Natural killer cell treated with Interleukin-12 subunit alpha and Interleukin-12 subunit beta and Interleukin-15 and Interleukin-18, amount 100 ng/mL, for 72 hours (primary cell): ENCODE results near the gene BACH2. TPM values are rescaled to one million over a fixed set of nuclear protein-coding genes. Genes with fewer than 3 reads are reported as not detected.

ENCODE experiments used
- ATAC-seq, 2 donors: fragments of 150-1000 bp; cut with Tn5 transposase in 1 of 2; sonication (Bioruptor Pico), chemical (Tn5 transposase) in 1 of 2; 2 replicates each; pipeline ENCODE4 v1.10.0; 2021
- DNase-seq: peaks from one replicate; pipeline ENCODE4 v3.0.0; 2022; ENCODE audit warnings: low spot score
- H3K27ac Mint-ChIP-seq, 2 donors: 1 replicate in 1 of 2; 2 replicates in 1 of 2; pipeline ENCODE4 v1.8.0; 2022; ENCODE audit warnings: mixed read lengths in 2 of 2, mild to moderate bottlenecking in 1 of 2, moderate library complexity in 1 of 2
- H3K27me3 Mint-ChIP-seq, 2 donors: 1 replicate in 1 of 2; 2 replicates in 1 of 2; pipeline ENCODE4 v1.8.0; 2022; ENCODE audit warnings: mixed read lengths in 2 of 2
- H3K36me3 Mint-ChIP-seq: one replicate; pipeline ENCODE4 v1.8.0; 2022; ENCODE audit warnings: mixed read lengths
- H3K4me1 Mint-ChIP-seq, 2 donors: 1 replicate in 1 of 2; 2 replicates in 1 of 2; pipeline ENCODE4 v1.8.0; 2022; ENCODE audit warnings: low read depth in 2 of 2, mixed read lengths in 2 of 2, mild to moderate bottlenecking in 1 of 2
- H3K4me3 Mint-ChIP-seq: one replicate; pipeline ENCODE4 v1.8.0; 2022; ENCODE audit warnings: mixed read lengths
- H3K9me3 Mint-ChIP-seq: 2 replicates; pipeline ENCODE4 v1.8.0; 2022; ENCODE audit warnings: mixed read lengths
- total RNA-seq, 2 donors: library from RNA; stranded (reverse); gene quantifications; one replicate each; pipeline ENCODE4 v1.2.3, GENCODE V29; 2022

Gene BACH2
- total RNA-seq, 2 donors from 2014 or later: 3.1 to 5.8 TPM

DNA sequence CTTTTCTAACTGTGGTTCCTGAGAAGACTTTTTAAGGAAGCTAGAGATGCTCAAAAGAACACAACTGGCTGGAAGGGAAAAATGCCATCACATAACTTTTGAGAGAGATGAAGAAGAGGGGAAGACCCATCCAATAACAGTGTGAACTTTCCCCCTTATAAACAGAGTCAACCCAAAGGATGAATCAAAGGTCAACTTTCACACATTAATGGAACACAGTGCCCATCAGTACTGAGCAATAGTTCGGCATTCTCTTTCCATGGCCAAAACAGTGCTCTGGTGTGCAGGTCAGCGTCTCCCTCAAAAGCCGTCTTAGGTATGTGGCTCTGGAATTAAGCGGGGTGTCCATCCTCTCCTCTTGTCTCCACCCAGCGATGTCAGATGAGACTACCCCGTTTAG is 272.0 kb downstream of the BACH2 start:
- H3K27ac Mint-ChIP-seq: peak overlapping the region in 1 of 2 donors; percentile 38
- no peaks in the 10 kb centered on the region for H3K36me3 Mint-ChIP-seq
- H3K4me1 Mint-ChIP-seq: peaks cover 29 to 40% of the 10 kb centered on the region in 2 donors
- ATAC-seq (no peak), DNase-seq (no peak)
- H3K4me3 Mint-ChIP-seq: no peak overlapping the region
- peaks cover 2 to 5% of the 10 kb centered on the region in 2 donors for H3K27me3 Mint-ChIP-seq
- no peaks in the 10 kb centered on the region for H3K9me3 Mint-ChIP-seq

GRCh38 chr6:90021711-90022110 is 274.9 kb downstream of the BACH2 start:
- Mint-ChIP-seq H3K4me1 (peaks cover 16 to 24% of the 10 kb centered on the region in 2 donors), H3K27ac (no peak overlapping the region), H3K36me3 (peaks cover 6% of the 10 kb centered on the region), H3K4me3 (no peak overlapping the region), H3K9me3 (no peaks in the 10 kb centered on the region), H3K27me3 (peaks cover 0 to 5% of the 10 kb centered on the region in 2 donors)
- no peak for ATAC-seq
- DNase-seq: no peak

DNA sequence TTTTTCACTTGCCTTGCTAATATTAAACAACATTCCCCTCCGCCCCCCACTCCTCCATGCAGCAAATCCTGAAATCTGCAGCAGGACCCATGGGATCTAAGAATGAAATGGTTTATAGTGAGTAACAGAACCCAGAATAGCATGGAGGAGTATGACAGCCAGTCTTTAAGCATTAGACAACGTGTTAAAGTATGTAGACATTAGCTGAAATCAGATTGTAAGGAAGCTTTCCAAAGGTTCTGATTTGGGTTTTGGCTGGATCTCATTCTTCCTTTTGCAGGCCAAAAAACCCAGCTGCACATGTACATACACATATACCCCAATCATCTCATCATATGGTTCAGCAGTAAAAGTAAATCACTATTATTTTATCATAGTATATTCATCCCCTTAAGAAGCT is 275.9 kb downstream of the BACH2 start:
- DNase-seq: no peak
- Mint-ChIP-seq H3K4me1 (peaks cover 13 to 16% of the 10 kb centered on the region in 2 donors), H3K36me3 (peaks cover 6% of the 10 kb centered on the region)

DNA sequence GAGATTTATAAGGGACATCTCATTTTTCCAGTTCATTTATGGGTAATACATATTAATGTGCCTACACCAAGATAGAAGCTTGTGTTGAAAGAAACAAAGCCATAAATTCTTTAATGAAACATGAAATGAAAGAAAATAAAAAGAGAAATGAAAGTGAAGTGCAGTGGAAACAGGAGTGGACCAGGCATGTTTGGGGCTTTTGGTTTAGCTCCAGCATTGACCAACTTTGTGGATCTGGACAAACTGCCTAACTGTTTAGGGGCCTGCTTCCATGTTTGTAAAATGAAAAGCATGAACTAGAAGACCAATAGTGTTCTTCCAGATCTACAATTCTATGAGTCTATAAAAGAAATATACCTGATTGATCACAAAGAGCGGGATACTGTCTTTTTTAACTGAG is 277.4 kb downstream of the BACH2 start:
- Mint-ChIP-seq H3K4me1 (peaks cover 5% of the 10 kb centered on the region in 2 donors), H3K27ac (no peak overlapping the region), H3K36me3 (peaks cover 6% of the 10 kb centered on the region), H3K9me3 (no peaks in the 10 kb centered on the region), H3K4me3 (no peak overlapping the region), H3K27me3 (no peaks in the 10 kb centered on the region)
- DNase-seq: no peak
- ATAC-seq: no peak

More for the DNA sequence above, 275.9 kb downstream of the BACH2 start:
- H3K4me3 Mint-ChIP-seq: no peak overlapping the region
- H3K27ac Mint-ChIP-seq: no peak overlapping the region
- no peaks in the 10 kb centered on the region for H3K9me3 Mint-ChIP-seq
- peaks cover 0 to 1% of the 10 kb centered on the region in 2 donors for H3K27me3 Mint-ChIP-seq
- ATAC-seq: no peak

- ATAC-seq (no peak), DNase-seq (no peak)
- Mint-ChIP-seq H3K36me3 (peaks cover 6% of the 10 kb centered on the region), H3K4me3 (no peak overlapping the region), H3K27me3 (no peaks in the 10 kb centered on the region), H3K4me1 (peaks cover 5 to 9% of the 10 kb centered on the region in 2 donors), H3K27ac (peak overlapping the region in 1 of 2 donors; percentile 0), H3K9me3 (no peaks in the 10 kb centered on the region)
Observed at GRCh38 chr6:90015883-90016282, 280.8 kb downstream of the BACH2 start.

GRCh38 chr6:90008908-90009501 is 287.6 kb downstream of the BACH2 start:
- no peaks in the 10 kb centered on the region for H3K9me3 Mint-ChIP-seq
- H3K27ac Mint-ChIP-seq: peak overlapping the region; percentile 77 to 78
- no peaks in the 10 kb centered on the region for H3K27me3 Mint-ChIP-seq
- ATAC-seq (peak; percentile 82 to 86), DNase-seq (no peak)
- H3K4me1 Mint-ChIP-seq: peaks cover 12 to 22% of the 10 kb centered on the region in 2 donors
- H3K36me3 Mint-ChIP-seq: no peaks in the 10 kb centered on the region
- H3K4me3 Mint-ChIP-seq: peak overlapping the region; percentile 70

DNA sequence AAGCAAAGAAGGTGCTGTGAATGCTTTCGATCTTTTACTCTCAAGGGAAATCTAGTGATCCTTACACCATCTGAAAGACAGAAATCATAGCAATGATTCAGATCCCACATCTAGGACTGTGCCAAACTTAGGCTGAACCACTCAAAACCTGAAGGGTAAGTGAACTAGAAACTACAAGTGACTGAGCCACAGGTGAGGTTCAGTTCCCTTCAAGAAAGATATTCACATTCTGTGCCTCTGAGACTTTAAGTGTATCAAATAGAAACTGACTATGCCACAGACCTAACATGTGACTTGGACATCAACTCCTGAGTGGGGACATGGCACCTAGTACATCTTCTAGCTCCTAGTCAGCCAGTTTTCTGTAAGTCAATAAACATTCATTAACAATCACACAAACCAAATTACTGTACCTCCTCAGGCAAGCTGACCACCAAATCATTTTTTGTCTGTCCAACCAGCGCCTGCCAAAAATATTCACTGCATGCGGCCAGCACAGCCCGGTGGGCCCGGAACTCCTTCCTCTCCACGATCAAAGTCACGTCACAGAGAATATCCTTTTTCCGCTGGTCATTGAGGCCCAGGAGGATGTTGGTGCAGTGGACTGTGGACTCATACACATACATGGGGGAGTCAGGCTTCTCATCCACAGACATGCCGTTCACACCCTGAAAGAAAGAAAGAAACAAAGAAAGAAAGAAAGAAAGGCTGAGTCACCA is 288.3 kb downstream of the BACH2 start:
- Mint-ChIP-seq H3K4me3 (peak overlapping the region; percentile 70), H3K9me3 (no peaks in the 10 kb centered on the region), H3K36me3 (no peaks in the 10 kb centered on the region), H3K27ac (peak overlapping the region; percentile 77 to 78), H3K4me1 (peaks cover 12 to 22% of the 10 kb centered on the region in 2 donors), H3K27me3 (no peaks in the 10 kb centered on the region)
- DNase-seq (no peak), ATAC-seq (peak; percentile 65 to 83)

GRCh38 chr6:90005048-90005827 is 291.4 kb downstream of the BACH2 start:
- H3K27ac Mint-ChIP-seq: peak overlapping the region in 1 of 2 donors; percentile 57
- H3K4me3 Mint-ChIP-seq: no peak overlapping the region
- H3K36me3 Mint-ChIP-seq: no peaks in the 10 kb centered on the region
- no peaks in the 10 kb centered on the region for H3K27me3 Mint-ChIP-seq
- no peaks in the 10 kb centered on the region for H3K9me3 Mint-ChIP-seq
- DNase-seq (no peak), ATAC-seq (no peak)
- H3K4me1 Mint-ChIP-seq: peaks cover 12 to 15% of the 10 kb centered on the region in 2 donors

- ATAC-seq (no peak), DNase-seq (no peak)
- Mint-ChIP-seq H3K27ac (no peak overlapping the region), H3K4me1 (peaks cover 12 to 15% of the 10 kb centered on the region in 2 donors), H3K9me3 (no peaks in the 10 kb centered on the region), H3K36me3 (no peaks in the 10 kb centered on the region), H3K4me3 (no peak overlapping the region), H3K27me3 (no peaks in the 10 kb centered on the region)
Observed at GRCh38 chr6:90004511-90004910, 292.1 kb downstream of the BACH2 start.

- no peak overlapping the region for H3K4me3 Mint-ChIP-seq
- H3K36me3 Mint-ChIP-seq: no peaks in the 10 kb centered on the region
- H3K27ac Mint-ChIP-seq: no peak overlapping the region
- no peak for ATAC-seq
- H3K27me3 Mint-ChIP-seq: no peaks in the 10 kb centered on the region
- no peak for DNase-seq
- H3K9me3 Mint-ChIP-seq: no peaks in the 10 kb centered on the region
- peaks cover 7 to 10% of the 10 kb centered on the region in 2 donors for H3K4me1 Mint-ChIP-seq
Observed at GRCh38 chr6:90003941-90004340, 292.7 kb downstream of the BACH2 start.

DNA sequence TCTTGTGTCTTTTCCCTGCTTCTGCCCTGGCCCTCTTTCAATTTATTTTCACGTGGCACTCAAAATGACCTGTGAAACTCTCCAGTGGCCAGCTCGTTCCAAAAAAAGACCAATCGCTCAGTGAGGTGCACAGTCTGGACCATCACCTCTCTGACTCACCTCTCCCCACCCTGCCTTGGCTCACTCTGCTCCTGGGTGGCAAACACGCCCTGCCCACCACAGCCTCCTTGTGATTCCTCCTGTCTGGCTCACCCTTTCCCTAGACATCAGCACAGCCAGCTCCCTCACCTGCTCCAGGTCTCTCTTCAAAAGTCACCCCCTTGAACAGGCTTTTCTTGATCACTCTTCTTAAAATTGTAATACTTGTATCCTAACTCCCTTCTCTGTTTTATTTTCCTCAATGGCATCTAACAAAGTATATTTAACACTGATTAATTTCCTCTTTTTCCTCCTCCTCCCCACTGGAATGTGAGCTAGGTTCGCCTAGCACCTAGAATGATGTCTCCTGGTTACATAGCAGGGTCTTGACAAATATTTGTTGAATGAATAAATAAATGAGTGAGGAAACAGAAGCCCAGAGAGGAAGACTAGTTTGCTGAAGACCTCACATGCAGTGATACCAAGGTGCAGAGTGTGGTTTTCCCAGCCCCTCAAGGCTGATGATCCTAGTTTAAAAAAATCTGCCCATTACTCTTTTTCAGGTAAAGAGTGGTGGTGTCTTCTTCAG is 293.4 kb downstream of the BACH2 start:
- DNase-seq: no peak
- Mint-ChIP-seq H3K36me3 (no peaks in the 10 kb centered on the region), H3K4me1 (peaks cover 0 to 4% of the 10 kb centered on the region in 2 donors), H3K27ac (no peak overlapping the region), H3K4me3 (no peak overlapping the region), H3K27me3 (no peaks in the 10 kb centered on the region), H3K9me3 (no peaks in the 10 kb centered on the region)
- ATAC-seq: no peak

DNA sequence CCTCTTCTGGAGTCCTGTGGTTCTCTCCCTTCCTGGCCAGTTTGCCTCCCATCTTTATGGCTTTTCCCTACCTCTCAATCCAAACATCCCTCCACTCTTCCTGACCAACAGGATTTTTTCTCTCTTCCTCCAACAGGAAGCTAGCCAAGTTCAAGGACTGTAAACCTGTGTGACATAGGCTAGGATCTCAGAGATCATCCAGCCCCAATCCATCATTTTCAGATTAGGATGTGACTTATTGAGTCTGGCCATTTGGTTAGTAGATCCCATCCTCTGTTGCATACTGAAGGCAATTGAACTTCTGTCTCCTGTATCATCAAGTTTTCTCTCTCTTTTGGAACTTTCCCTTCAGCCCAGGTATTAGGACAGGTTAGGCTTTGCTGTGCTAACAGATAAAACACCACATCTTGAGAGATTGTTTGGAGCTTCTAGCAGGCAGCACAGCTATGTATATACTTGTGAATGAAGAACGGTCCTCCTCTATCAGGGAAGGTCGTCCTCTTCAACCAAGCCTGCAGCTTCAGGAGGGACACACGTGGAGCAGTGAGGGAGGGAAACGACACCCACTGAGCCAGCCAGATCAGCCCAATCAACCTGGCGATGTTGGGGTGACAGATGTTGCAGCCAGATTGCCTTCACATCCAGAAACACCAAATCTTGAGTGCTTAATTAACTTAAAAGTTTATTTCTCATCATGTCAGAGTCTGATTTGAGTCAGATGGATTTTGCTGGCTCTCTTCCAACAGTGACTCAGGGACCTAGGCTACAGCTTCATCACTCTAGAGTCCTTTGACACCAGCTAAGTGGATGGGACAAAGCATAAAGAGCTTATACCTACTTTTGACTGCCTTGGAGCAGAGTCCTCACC is 295.5 kb downstream of the BACH2 start:
- no peak for DNase-seq

More for the DNA sequence above, 295.5 kb downstream of the BACH2 start:
- Mint-ChIP-seq H3K4me3 (no peak overlapping the region), H3K36me3 (no peaks in the 10 kb centered on the region), H3K4me1 (peaks cover 0 to 2% of the 10 kb centered on the region in 2 donors), H3K27ac (no peak overlapping the region), H3K9me3 (no peaks in the 10 kb centered on the region), H3K27me3 (no peaks in the 10 kb centered on the region)
- peak in 1 of 2 donors; percentile 66 for ATAC-seq
